HepG2 (cell line): Measurements from ENCODE around the gene ZFP82. TPM values are rescaled to one million over a fixed set of nuclear protein-coding genes. Genes with fewer than 3 reads are reported as not detected.

Source experiments
- ATAC-seq: fragments of 200-7000 bp; cut with Tn5 transposase; 3 replicates; pipeline ENCODE4 v1.9.1; 2020; ENCODE audit warnings: mild to moderate bottlenecking, moderate library complexity
- BruUV-seq: library from RNA; stranded (reverse); fragments of 400-500 nt; replicated peaks from 2 replicates; lab custom pipeline; 2021; lab: Mats Ljungman, UMichigan
- CTCF ChIA-PET: fragments of 300-600 bp; formaldehyde crosslinking; extraction: SDS; loops from one replicate; lab custom pipeline; 2021; ENCODE audit warnings: low total read pairs, inconsistent platforms, low intra/inter-chr PET ratio; lab: Yijun Ruan, JAX
- POLR2A ChIA-PET: fragments of 350-600 bp; sonication (Branson Sonifier 250); formaldehyde crosslinking; loops from one replicate; lab custom pipeline; 2020; ENCODE audit warnings: antibody characterized with exemption, inconsistent platforms; lab: Yijun Ruan, JAX
- DNase-seq: peaks from one replicate; pipeline ENCODE4 v3.0.0-alpha.2; 2015; ENCODE audit warnings: low spot score
- FAIRE-seq: peaks from 3 replicates; lab custom pipeline; 2011; peaks lifted over from hg19 to GRCh38; lab: Jason Lieb, UNC
- H2AFZ ChIP-seq: one replicate; pipeline ENCODE4 v1.6.1; 2011; ENCODE audit warnings: low read length, inconsistent platforms
- H3K27ac ChIP-seq: fragments of 300-600 bp; 3 replicates; pipeline ENCODE4 v1.8.0; 2011; ENCODE audit warnings: mixed run types, mild to moderate bottlenecking, mixed read lengths, low read length, inconsistent platforms; ENCODE audit not compliant: insufficient read depth; ENCODE audit errors: extremely low read length
- H3K27me3 ChIP-seq, 2 experiments: fragments of 200-600 bp in 1 of 2; 2 replicates in 1 of 2; 3 replicates in 1 of 2; pipeline versions ENCODE4 v1.6.0 to v1.8.0; 2011; ENCODE audit warnings: low read length in 2 of 2, mild to moderate bottlenecking in 2 of 2, moderate library complexity in 2 of 2, inconsistent platforms in 1 of 2; ENCODE audit not compliant: insufficient read depth in 2 of 2, control insufficient read depth in 1 of 2
- H3K36me3 ChIP-seq, 2 experiments: fragments of 200-600 bp in 1 of 2; replicated peaks in 1 of 2; 2 replicates in 1 of 2; 3 replicates in 1 of 2; pipeline versions ENCODE4 v1.5.1 to v1.8.0; 2011; ENCODE audit warnings: low read length in 2 of 2, inconsistent platforms in 1 of 2; ENCODE audit not compliant: insufficient read depth in 2 of 2, control insufficient read depth in 1 of 2
- H3K4me1 ChIP-seq: 2 replicates; pipeline ENCODE4 v1.5.1; 2012; ENCODE audit warnings: low read length, inconsistent platforms; ENCODE audit not compliant: insufficient read depth
- H3K4me2 ChIP-seq: 2 replicates; pipeline ENCODE4 v1.6.0; 2011; ENCODE audit warnings: low read depth, low read length, inconsistent platforms
- H3K4me3 ChIP-seq, 3 experiments: fragments of 200-600 bp in 1 of 3; sonication (generic), shearing (Covaris generic) in 1 of 3; replicated peaks in 1 of 3; 2 replicates each; pipeline ENCODE4 v1.5.1; 2011 to 2016; ENCODE audit warnings: low read length in 3 of 3, inconsistent platforms in 2 of 3, low read depth in 2 of 3, mild to moderate bottlenecking in 2 of 3, control low read depth in 1 of 3, mixed read lengths in 1 of 3; ENCODE audit not compliant: insufficient read depth in 1 of 3
- H3K79me2 ChIP-seq: one replicate; pipeline ENCODE4 v1.6.1; 2011; ENCODE audit warnings: low read length, inconsistent platforms; ENCODE audit not compliant: insufficient read depth
- H3K9ac ChIP-seq: 2 replicates; pipeline ENCODE4 v1.6.0; 2011; ENCODE audit warnings: mild to moderate bottlenecking, low read depth, low read length, inconsistent platforms; ENCODE audit not compliant: insufficient read depth
- H3K9me3 ChIP-seq: 2 replicates; pipeline ENCODE4 v1.5.1; 2012; ENCODE audit warnings: mild to moderate bottlenecking, low read length
- H4K20me1 ChIP-seq: 2 replicates; pipeline ENCODE4 v1.6.0; 2011; ENCODE audit warnings: inconsistent platforms, mild to moderate bottlenecking, low read length, moderate library complexity; ENCODE audit not compliant: insufficient read depth
- CCDC6 ChIP-seq: sonication (generic); formaldehyde crosslinking; IDR thresholded peaks from 2 replicates; pipeline ENCODE4 v1.8.1; 2022; ENCODE audit warnings: mild to moderate bottlenecking, missing genetic modification reagents, moderate library complexity
- ETV6 ChIP-seq: sonication (generic); formaldehyde crosslinking; conservative IDR thresholded peaks from 2 replicates; pipeline ENCODE4 v1.4.0; 2020; ENCODE audit warnings: missing genetic modification reagents
- HOXA9 ChIP-seq: sonication (generic); formaldehyde crosslinking; IDR thresholded peaks from 2 replicates; pipeline ENCODE4 v1.8.1; 2022; ENCODE audit warnings: missing genetic modification reagents, mild to moderate bottlenecking, moderate library complexity, borderline replicate concordance
- IRF1 ChIP-seq: sonication (generic); formaldehyde crosslinking; IDR thresholded peaks from 2 replicates; pipeline ENCODE4 v1.4.0; 2020; ENCODE audit warnings: low read depth, mild to moderate bottlenecking, missing genetic modification reagents
- KAT7 ChIP-seq: IDR thresholded peaks from 2 replicates; pipeline ENCODE4 v1.6.1; 2018; ENCODE audit warnings: borderline replicate concordance, missing compliant biosample characterization
- MEIS2 ChIP-seq: sonication (generic); formaldehyde crosslinking; IDR thresholded peaks from 2 replicates; pipeline ENCODE4 v1.9.0; 2021; ENCODE audit warnings: mild to moderate bottlenecking, missing genetic modification reagents
- MTA1 ChIP-seq: sonication (generic); formaldehyde crosslinking; IDR thresholded peaks from 2 replicates; pipeline ENCODE4 v1.4.0; 2020; ENCODE audit warnings: missing genetic modification reagents, mild to moderate bottlenecking, borderline replicate concordance
- NBN ChIP-seq: fragments of 450-650 bp; conservative IDR thresholded peaks from 2 replicates; pipeline ENCODE4 v1.6.1; 2017
- NONO ChIP-seq, 2 experiments: fragments of 450-650 bp in 1 of 2; sonication (generic) in 1 of 2; formaldehyde crosslinking in 1 of 2; IDR thresholded peaks in 1 of 2; conservative IDR thresholded peaks in 1 of 2; 2 replicates each; pipeline versions ENCODE4 v1.6.1 to v1.8.0; 2017 to 2022; ENCODE audit warnings: mild to moderate bottlenecking in 1 of 2, missing genetic modification reagents in 1 of 2, moderate library complexity in 1 of 2
- NRL ChIP-seq: sonication (generic); formaldehyde crosslinking; IDR thresholded peaks from 2 replicates; pipeline ENCODE4 v1.5.0; 2020; ENCODE audit warnings: missing genetic modification reagents, mild to moderate bottlenecking, moderate library complexity, borderline replicate concordance
- SMARCC2 ChIP-seq: fragments of 450-650 bp; IDR thresholded peaks from 2 replicates; pipeline ENCODE4 v1.6.1; 2017; ENCODE audit warnings: antibody characterized with exemption, mild to moderate bottlenecking
- TOPORS ChIP-seq: sonication (generic); formaldehyde crosslinking; IDR thresholded peaks from 2 replicates; pipeline ENCODE4 v1.8.0; 2023; ENCODE audit warnings: mild to moderate bottlenecking, missing genetic modification reagents
- TRIM22 ChIP-seq: fragments of 450-650 bp; IDR thresholded peaks from 2 replicates; pipeline ENCODE4 v1.6.1; 2017
- ZNF235 ChIP-seq: sonication (generic); formaldehyde crosslinking; IDR thresholded peaks from 2 replicates; pipeline ENCODE4 v1.8.1; 2023; ENCODE audit warnings: mild to moderate bottlenecking, missing genetic modification reagents, borderline replicate concordance
- ZNF552 ChIP-seq: sonication (generic); formaldehyde crosslinking; IDR thresholded peaks from 2 replicates; pipeline ENCODE4 v1.9.0; 2022; ENCODE audit warnings: missing genetic modification reagents, mild to moderate bottlenecking, borderline replicate concordance
- ZNF570 ChIP-seq: sonication (generic); formaldehyde crosslinking; IDR thresholded peaks from 2 replicates; pipeline ENCODE4 v1.4.0; 2020; ENCODE audit warnings: mild to moderate bottlenecking, missing genetic modification reagents, borderline replicate concordance
- ZNF770 ChIP-seq: sonication (generic); formaldehyde crosslinking; IDR thresholded peaks from 2 replicates; pipeline ENCODE4 v1.5.0; 2020; ENCODE audit warnings: mild to moderate bottlenecking, missing genetic modification reagents
- WGBS: methylation state at CpG from one replicate; pipeline ENCODE4 v1.1.6; 2017; ENCODE audit warnings: low lambda C conversion rate; 5-methylcytosine and 5-hydroxymethylcytosine counted together
- in situ Hi-C: cut with HindIII; loops from 2 replicates; pipeline ENCODE4 v1.10.0; 2017; ENCODE audit warnings: low pct_unique_long_range_greater_than_20kb; ENCODE audit not compliant: extremely low pct_ligation_motif_present
- intact Hi-C: fragments of 100-400 bp; cut with micrococcal nuclease; formaldehyde crosslinking; loops from one replicate; pipeline ENCODE4 v1.10.0; 2022; ENCODE audit not compliant: unreplicated experiment
- polyA plus RNA-seq, 8 experiments: library from polyadenylated mRNA; depleted of rRNA in 3 of 8; stranded (reverse) in 7 of 8; unstranded in 1 of 8; fragments of >200 nt; fragmentation: Illumina TruSeq in 4 of 8; extraction: Trizol in 4 of 8; gene quantifications; 2 replicates each; pipeline versions ENCODE4 v1.2.1 to v1.2.3, GENCODE V29; 2011 to 2016; ENCODE audit warnings: low read depth in 4 of 8, missing spikeins in 1 of 8, mixed read lengths in 1 of 8; ENCODE audit not compliant: insufficient read depth in 1 of 8
- total RNA-seq, 5 experiments: library from RNA; depleted of rRNA; stranded (reverse); fragments of >200 nt; fragmentation: Illumina TruSeq; extraction: Trizol; gene quantifications; 2 replicates each; pipeline ENCODE4 v1.2.3, GENCODE V29; 2016; ENCODE audit warnings: low read depth in 1 of 5

Gene ZFP82
- total and polyA plus RNA-seq, 2 of the 13 experiments (the other 11 are each of a cell fraction or from before 2014, with no cell fraction given), result 1.7 to 4.3 TPM

GRCh38 chr19:36417752-36418286 is 625 bp downstream of the ZFP82 start:
- Histone ChIP-seq H3K27me3 (no peaks in the 10 kb centered on the region), H3K9ac (peak overlapping the region; percentile 82), H3K4me1 (peaks cover 9% of the 10 kb centered on the region; the same call in 1 of the 2 replicates), H3K79me2 (peaks cover 13% of the 10 kb centered on the region), H3K36me3 (0 out of 5 replicates have a peak, but pooled peaks cover 0 to 2% of the 10 kb centered on the region in 2 experiments), H3K4me2 (peak overlapping the region; percentile 64), H2AFZ (no peak overlapping the region), H3K4me3 (peak overlapping the region; percentile 56 to 72 (median 67)), H3K27ac (peak overlapping the region; percentile 85), H3K9me3 (peaks cover 8% of the 10 kb centered on the region), H4K20me1 (no peaks in the 10 kb centered on the region)
- ChIA-PET CTCF (no interaction called here), POLR2A (interaction anchor here (1.8 to 3.3 kb wide), 2 partner anchors 39 to 71 kb away, joined by 9 to 13 read pairs; partner anchors contain the start of genes ZFP14 and ZNF566)
- TSS peak; percentile 62 for BruUV-seq
- ATAC-seq (peak; percentile 30; the same call in 2 of the 3 replicates), DNase-seq (no peak), FAIRE-seq (no peak)
- intact Hi-C loops, result no loop called here
- no CpG with 5 or more reads among the region's 25 CpGs for WGBS
- in situ Hi-C loops, result no loop called here
- no peak for TF ChIP-seq NBN
- no peak for TF ChIP-seq ZNF570 (CRISPR knock-in tag)
- 0 out of 2 replicates have a peak, but pooled peaks have one; percentile 35 for TF ChIP-seq ZNF235 (CRISPR knock-in tag)
- TF ChIP-seq MEIS2 (CRISPR knock-in tag), result peak; percentile 30; the same call in 1 of the 2 replicates
- TF ChIP-seq TRIM22, result no peak
- peak; percentile 53; the same call in 1 of the 2 replicates for TF ChIP-seq ZNF770 (CRISPR knock-in tag)
- TF ChIP-seq IRF1 (CRISPR knock-in tag), result no peak
- no peak for TF ChIP-seq HOXA9 (CRISPR knock-in tag)
- TF ChIP-seq SMARCC2, result no peak
- TF ChIP-seq KAT7 (CRISPR knock-in tag), result 0 out of 2 replicates have a peak, but pooled peaks have one; percentile 17
- no peak for TF ChIP-seq MTA1 (CRISPR knock-in tag)
- TF ChIP-seq ZNF552, result 0 out of 2 replicates have a peak, but pooled peaks have one; percentile 7
- TF ChIP-seq NRL, result peak; percentile 14; the same call in 1 of the 2 replicates
- 0 out of 2 replicates have a peak, but pooled peaks have one; percentile 6 for TF ChIP-seq CCDC6 (CRISPR knock-in tag)
- 0 out of 2 replicates have a peak, but pooled peaks have one; percentile 21 for TF ChIP-seq TOPORS
- TF ChIP-seq ETV6 (CRISPR knock-in tag), result no peak
- TF ChIP-seq NONO (IDR thresholded peaks at IDR 0.05), result no peak
- TF ChIP-seq NONO (CRISPR knock-in tag; conservative IDR thresholded peaks at IDR 0.05), result no peak
